WTC11 (cell line): ENCODE results near the gene DUS1L. TPM values are rescaled to one million over a fixed set of nuclear protein-coding genes. Genes with fewer than 3 reads are reported as not detected.

Experiments
- ATAC-seq: fragments of 200-7000 bp; cut with Tn5 transposase; 2 replicates; pipeline ENCODE4 v1.10.0; 2021; ENCODE audit warnings: mild to moderate bottlenecking, moderate library complexity
- CTCF ChIA-PET: fragments of 300-600 bp; sonication (Branson Sonifier 250); formaldehyde crosslinking; loops from one replicate; lab custom pipeline; 2021; ENCODE audit warnings: antibody characterized with exemption; lab: Charles Lee
- POLR2A ChIA-PET: fragments of 350-600 bp; sonication (Branson Sonifier 250); formaldehyde crosslinking; loops from one replicate; lab custom pipeline; 2021; ENCODE audit warnings: antibody characterized with exemption; lab: Charles Lee
- DNase-seq: peaks from one replicate; pipeline ENCODE4 v3.0.0; 2021; ENCODE audit warnings: low spot score
- H3K27ac Mint-ChIP-seq: 2 replicates; pipeline ENCODE4 v1.8.0; 2021; ENCODE audit warnings: mixed read lengths
- H3K27me3 Mint-ChIP-seq: 2 replicates; pipeline ENCODE4 v1.8.0; 2021; ENCODE audit warnings: low read depth, mild to moderate bottlenecking, moderate library complexity, mixed read lengths
- H3K36me3 Mint-ChIP-seq: 2 replicates; pipeline ENCODE4 v1.8.0; 2021; ENCODE audit warnings: mixed read lengths
- H3K4me1 Mint-ChIP-seq: 2 replicates; pipeline ENCODE4 v1.8.0; 2022; ENCODE audit warnings: mixed read lengths
- H3K4me3 Mint-ChIP-seq: 2 replicates; pipeline ENCODE4 v1.8.0; 2021; ENCODE audit warnings: mild to moderate bottlenecking, moderate library complexity, mixed read lengths
- H3K9me3 Mint-ChIP-seq: 2 replicates; pipeline ENCODE4 v1.8.0; 2021; ENCODE audit warnings: mixed read lengths
- ATF1 ChIP-seq: sonication (generic); formaldehyde crosslinking; IDR thresholded peaks from 2 replicates; pipeline ENCODE4 v1.8.1; 2023; ENCODE audit warnings: mild to moderate bottlenecking, moderate library complexity, missing genetic modification reagents
- ATF6 ChIP-seq: sonication (generic); formaldehyde crosslinking; IDR thresholded peaks from 2 replicates; pipeline ENCODE4 v1.8.1; 2023; ENCODE audit warnings: mild to moderate bottlenecking, missing genetic modification reagents
- FOXP1 ChIP-seq: sonication (generic); formaldehyde crosslinking; IDR thresholded peaks from 2 replicates; pipeline ENCODE4 v1.8.0; 2022; ENCODE audit warnings: missing genetic modification reagents, mild to moderate bottlenecking, moderate library complexity, borderline replicate concordance
- KAT7 ChIP-seq: sonication (generic); formaldehyde crosslinking; IDR thresholded peaks from 2 replicates; pipeline ENCODE4 v1.8.1; 2023; ENCODE audit warnings: missing genetic modification reagents, mild to moderate bottlenecking, borderline replicate concordance
- NFATC4 ChIP-seq: fragments of 250-450 bp; sonication (Bioruptor Pico); IDR thresholded peaks from 2 replicates; pipeline ENCODE4 v1.9.0; 2021; ENCODE audit warnings: mild to moderate bottlenecking
- NFE2L1 ChIP-seq: sonication (generic); formaldehyde crosslinking; IDR thresholded peaks from 2 replicates; pipeline ENCODE4 v1.8.1; 2023; ENCODE audit warnings: missing genetic modification reagents
- RORB ChIP-seq: fragments of 250-450 bp; sonication (Bioruptor Pico); IDR thresholded peaks from 2 replicates; pipeline ENCODE4 v1.9.0; 2021; ENCODE audit warnings: mild to moderate bottlenecking
- SMAD3 ChIP-seq: sonication (generic); formaldehyde crosslinking; IDR thresholded peaks from 2 replicates; pipeline ENCODE4 v1.8.0; 2022; ENCODE audit warnings: missing genetic modification reagents, mild to moderate bottlenecking, borderline replicate concordance
- SMAD4 ChIP-seq: sonication (generic); formaldehyde crosslinking; IDR thresholded peaks from 2 replicates; pipeline ENCODE4 v1.8.0; 2022; ENCODE audit warnings: mild to moderate bottlenecking, missing genetic modification reagents
- STAT6 ChIP-seq: sonication (generic); formaldehyde crosslinking; conservative IDR thresholded peaks from 2 replicates; pipeline ENCODE4 v1.8.1; 2023; ENCODE audit warnings: mild to moderate bottlenecking, low read depth, missing genetic modification reagents, moderate library complexity
- USF1 ChIP-seq: sonication (generic); formaldehyde crosslinking; IDR thresholded peaks from 2 replicates; pipeline ENCODE4 v1.8.0; 2022; ENCODE audit warnings: mild to moderate bottlenecking, missing genetic modification reagents
- USF2 ChIP-seq: sonication (generic); formaldehyde crosslinking; IDR thresholded peaks from 2 replicates; pipeline ENCODE4 v1.8.1; 2023; ENCODE audit warnings: mild to moderate bottlenecking, missing genetic modification reagents, moderate library complexity
- ZBTB21 ChIP-seq: sonication (generic); formaldehyde crosslinking; IDR thresholded peaks from 2 replicates; pipeline ENCODE4 v1.8.1; 2023; ENCODE audit warnings: mild to moderate bottlenecking, missing genetic modification reagents, borderline replicate concordance
- ZNF263 ChIP-seq: sonication (generic); formaldehyde crosslinking; IDR thresholded peaks from 2 replicates; pipeline ENCODE4 v1.8.1; 2022; ENCODE audit warnings: low read depth, mild to moderate bottlenecking, moderate library complexity, missing genetic modification reagents
- total RNA-seq: library from RNA; stranded (reverse); gene quantifications from 3 replicates; pipeline ENCODE4 v1.2.3, GENCODE V29; 2021
- TF ChIP-seq, protein P1 (sequence below): sonication (generic); formaldehyde crosslinking; IDR thresholded peaks from 2 replicates; pipeline ENCODE4 v1.8.0; 2023; ENCODE audit warnings: mild to moderate bottlenecking, missing genetic modification reagents
- TF ChIP-seq, protein P2 (sequence below): fragments of 250-450 bp; sonication (Bioruptor Pico); IDR thresholded peaks from 2 replicates; pipeline ENCODE4 v1.9.0; 2021; ENCODE audit warnings: moderate library complexity, mild to moderate bottlenecking, inconsistent platforms, borderline replicate concordance
- TF ChIP-seq, protein P3 (sequence below): fragments of 250-450 bp; sonication (Bioruptor Pico); IDR thresholded peaks from 2 replicates; pipeline ENCODE4 v1.9.0; 2021; ENCODE audit warnings: mild to moderate bottlenecking

Gene DUS1L
- total RNA-seq, 1 experiment from 2014 or later = 120 TPM

GRCh38 chr17:82053556-82054263, 11.9 kb downstream of the DUS1L start (continued):
- TF ChIP-seq ATF6 (CRISPR knock-in tag) (no peak), STAT6 (CRISPR knock-in tag) (no peak), ATF1 (CRISPR knock-in tag) (no peak), SMAD3 (CRISPR knock-in tag) (no peak), ZBTB21 (CRISPR knock-in tag) (no peak), ZNF263 (CRISPR knock-in tag) (no peak), NFATC4 (CRISPR knock-in tag) (no peak), USF2 (CRISPR knock-in tag) (no peak), RORB (CRISPR knock-in tag) (no peak)
- TF ChIP-seq, protein P1, sequence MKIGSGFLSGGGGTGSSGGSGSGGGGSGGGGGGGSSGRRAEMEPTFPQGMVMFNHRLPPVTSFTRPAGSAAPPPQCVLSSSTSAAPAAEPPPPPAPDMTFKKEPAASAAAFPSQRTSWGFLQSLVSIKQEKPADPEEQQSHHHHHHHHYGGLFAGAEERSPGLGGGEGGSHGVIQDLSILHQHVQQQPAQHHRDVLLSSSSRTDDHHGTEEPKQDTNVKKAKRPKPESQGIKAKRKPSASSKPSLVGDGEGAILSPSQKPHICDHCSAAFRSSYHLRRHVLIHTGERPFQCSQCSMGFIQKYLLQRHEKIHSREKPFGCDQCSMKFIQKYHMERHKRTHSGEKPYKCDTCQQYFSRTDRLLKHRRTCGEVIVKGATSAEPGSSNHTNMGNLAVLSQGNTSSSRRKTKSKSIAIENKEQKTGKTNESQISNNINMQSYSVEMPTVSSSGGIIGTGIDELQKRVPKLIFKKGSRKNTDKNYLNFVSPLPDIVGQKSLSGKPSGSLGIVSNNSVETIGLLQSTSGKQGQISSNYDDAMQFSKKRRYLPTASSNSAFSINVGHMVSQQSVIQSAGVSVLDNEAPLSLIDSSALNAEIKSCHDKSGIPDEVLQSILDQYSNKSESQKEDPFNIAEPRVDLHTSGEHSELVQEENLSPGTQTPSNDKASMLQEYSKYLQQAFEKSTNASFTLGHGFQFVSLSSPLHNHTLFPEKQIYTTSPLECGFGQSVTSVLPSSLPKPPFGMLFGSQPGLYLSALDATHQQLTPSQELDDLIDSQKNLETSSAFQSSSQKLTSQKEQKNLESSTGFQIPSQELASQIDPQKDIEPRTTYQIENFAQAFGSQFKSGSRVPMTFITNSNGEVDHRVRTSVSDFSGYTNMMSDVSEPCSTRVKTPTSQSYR = no peak
- TF ChIP-seq, protein P2, sequence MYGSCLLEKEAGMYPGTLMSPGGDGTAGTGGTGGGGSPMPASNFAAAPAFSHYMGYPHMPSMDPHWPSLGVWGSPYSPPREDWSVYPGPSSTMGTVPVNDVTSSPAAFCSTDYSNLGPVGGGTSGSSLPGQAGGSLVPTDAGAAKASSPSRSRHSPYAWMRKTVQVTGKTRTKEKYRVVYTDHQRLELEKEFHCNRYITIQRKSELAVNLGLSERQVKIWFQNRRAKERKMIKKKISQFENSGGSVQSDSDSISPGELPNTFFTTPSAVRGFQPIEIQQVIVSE (CRISPR knock-in tag) = no peak

- Mint-ChIP-seq H3K4me1 (peaks cover 4% of the 10 kb centered on the region), H3K36me3 (peaks cover 5% of the 10 kb centered on the region; the same call in 1 of the 2 replicates), H3K27ac (no peak overlapping the region), H3K9me3 (no peaks in the 10 kb centered on the region), H3K27me3 (no peaks in the 10 kb centered on the region), H3K4me3 (peak overlapping the region; percentile 84)
- POLR2A ChIA-PET = interaction anchor here (1.6 kb wide), 1 partner anchor 16 kb away, joined by 5 read pairs; the partner anchor contains the start of gene DCXR
- DNase-seq = no peak
- ATAC-seq = no peak
- TF ChIP-seq, protein P3, sequence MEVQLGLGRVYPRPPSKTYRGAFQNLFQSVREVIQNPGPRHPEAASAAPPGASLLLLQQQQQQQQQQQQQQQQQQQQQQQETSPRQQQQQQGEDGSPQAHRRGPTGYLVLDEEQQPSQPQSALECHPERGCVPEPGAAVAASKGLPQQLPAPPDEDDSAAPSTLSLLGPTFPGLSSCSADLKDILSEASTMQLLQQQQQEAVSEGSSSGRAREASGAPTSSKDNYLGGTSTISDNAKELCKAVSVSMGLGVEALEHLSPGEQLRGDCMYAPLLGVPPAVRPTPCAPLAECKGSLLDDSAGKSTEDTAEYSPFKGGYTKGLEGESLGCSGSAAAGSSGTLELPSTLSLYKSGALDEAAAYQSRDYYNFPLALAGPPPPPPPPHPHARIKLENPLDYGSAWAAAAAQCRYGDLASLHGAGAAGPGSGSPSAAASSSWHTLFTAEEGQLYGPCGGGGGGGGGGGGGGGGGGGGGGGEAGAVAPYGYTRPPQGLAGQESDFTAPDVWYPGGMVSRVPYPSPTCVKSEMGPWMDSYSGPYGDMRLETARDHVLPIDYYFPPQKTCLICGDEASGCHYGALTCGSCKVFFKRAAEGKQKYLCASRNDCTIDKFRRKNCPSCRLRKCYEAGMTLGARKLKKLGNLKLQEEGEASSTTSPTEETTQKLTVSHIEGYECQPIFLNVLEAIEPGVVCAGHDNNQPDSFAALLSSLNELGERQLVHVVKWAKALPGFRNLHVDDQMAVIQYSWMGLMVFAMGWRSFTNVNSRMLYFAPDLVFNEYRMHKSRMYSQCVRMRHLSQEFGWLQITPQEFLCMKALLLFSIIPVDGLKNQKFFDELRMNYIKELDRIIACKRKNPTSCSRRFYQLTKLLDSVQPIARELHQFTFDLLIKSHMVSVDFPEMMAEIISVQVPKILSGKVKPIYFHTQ (CRISPR knock-in tag) = no peak
- TF ChIP-seq KAT7 (CRISPR knock-in tag) (no peak), NFE2L1 (CRISPR knock-in tag) (no peak), USF1 (no peak), FOXP1 (CRISPR knock-in tag) (0 out of 2 replicates have a peak, but pooled peaks have one; percentile 12), SMAD4 (CRISPR knock-in tag) (no peak)
- TF ChIP-seq, protein P1 = no peak
- CTCF ChIA-PET = interaction anchor here (5.8 kb wide), 1 partner anchor 23 kb away, joined by 31 read pairs; the partner anchor contains the start of gene RAC3
These were observed 12.5 kb downstream of the DUS1L start for GRCh38 chr17:82053130-82053529.
